Measurements from ENCODE around the gene NFIB. TPM values are rescaled to one million over a fixed set of nuclear protein-coding genes. Genes with fewer than 3 reads are reported as not detected.

Gene NFIB
- total RNA-seq, 2 donors from 2014 or later: 131 to 165 TPM

DNA sequence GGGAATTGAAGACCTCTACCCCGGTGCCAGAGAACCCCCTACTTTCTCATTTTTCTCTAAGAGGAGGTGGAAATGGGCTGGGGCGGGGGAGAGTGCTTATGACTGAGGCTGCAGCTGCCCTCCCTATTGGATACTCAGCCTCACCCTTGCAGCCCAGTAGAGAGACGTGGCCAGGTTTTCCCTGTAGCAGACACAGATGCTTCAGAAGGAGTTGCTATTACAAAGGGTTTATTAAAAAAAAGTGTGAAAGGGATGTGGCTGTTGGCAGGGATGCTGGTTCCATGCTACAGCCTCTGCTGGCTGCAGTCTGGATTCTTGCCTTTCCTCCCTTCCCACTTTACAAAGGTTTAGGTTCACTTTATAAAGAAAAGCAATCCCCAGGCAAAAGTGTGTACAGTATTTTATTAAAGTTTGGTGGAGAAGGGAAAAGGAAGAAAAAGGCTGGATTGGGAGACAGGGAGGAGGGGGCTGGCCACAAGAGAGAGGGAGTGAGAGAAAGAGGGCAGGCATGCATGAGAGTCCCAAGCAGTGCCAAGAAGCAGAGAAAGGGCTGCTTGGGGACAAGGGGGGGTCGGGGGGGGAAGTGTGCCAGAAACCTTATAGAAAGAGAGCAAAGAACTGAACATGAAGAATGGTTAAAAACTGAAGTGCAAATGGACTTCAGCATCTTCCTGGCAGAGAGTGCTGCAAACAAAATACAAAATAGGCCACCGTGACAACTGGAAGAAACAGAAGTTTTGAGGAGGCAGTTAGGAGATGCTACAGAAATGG is 29.5 kb upstream of the NFIB start:
- Histone ChIP-seq H3K27me3 (replicated peaks; ENCODE audit: insufficient read depth) (no peaks in the 10 kb centered on the region), H3K27ac (peak overlapping the region; percentile 58 to 70), H3K36me3 (no peaks in the 10 kb centered on the region), H3K9me3 (no peaks in the 10 kb centered on the region), H3K4me3 (peak overlapping the region in 1 of 2 donors; percentile 22), H3K4me1 (replicated peaks) (no peaks in the 10 kb centered on the region)
- intact Hi-C loops (cut with DNase I): no loop called here
- DNase-seq (ENCODE audit: low spot score): no peak
- 47% methylated on average over 5 of the region's 5 CpGs for WGBS
- TF ChIP-seq, protein P1, sequence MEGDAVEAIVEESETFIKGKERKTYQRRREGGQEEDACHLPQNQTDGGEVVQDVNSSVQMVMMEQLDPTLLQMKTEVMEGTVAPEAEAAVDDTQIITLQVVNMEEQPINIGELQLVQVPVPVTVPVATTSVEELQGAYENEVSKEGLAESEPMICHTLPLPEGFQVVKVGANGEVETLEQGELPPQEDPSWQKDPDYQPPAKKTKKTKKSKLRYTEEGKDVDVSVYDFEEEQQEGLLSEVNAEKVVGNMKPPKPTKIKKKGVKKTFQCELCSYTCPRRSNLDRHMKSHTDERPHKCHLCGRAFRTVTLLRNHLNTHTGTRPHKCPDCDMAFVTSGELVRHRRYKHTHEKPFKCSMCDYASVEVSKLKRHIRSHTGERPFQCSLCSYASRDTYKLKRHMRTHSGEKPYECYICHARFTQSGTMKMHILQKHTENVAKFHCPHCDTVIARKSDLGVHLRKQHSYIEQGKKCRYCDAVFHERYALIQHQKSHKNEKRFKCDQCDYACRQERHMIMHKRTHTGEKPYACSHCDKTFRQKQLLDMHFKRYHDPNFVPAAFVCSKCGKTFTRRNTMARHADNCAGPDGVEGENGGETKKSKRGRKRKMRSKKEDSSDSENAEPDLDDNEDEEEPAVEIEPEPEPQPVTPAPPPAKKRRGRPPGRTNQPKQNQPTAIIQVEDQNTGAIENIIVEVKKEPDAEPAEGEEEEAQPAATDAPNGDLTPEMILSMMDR (IDR thresholded peaks at IDR 0.05): no peak
- TF ChIP-seq POLR2AphosphoS5 (IDR thresholded peaks at IDR 0.05) (no peak), POLR2A (IDR thresholded peaks at IDR 0.05) (no peak)

DNA sequence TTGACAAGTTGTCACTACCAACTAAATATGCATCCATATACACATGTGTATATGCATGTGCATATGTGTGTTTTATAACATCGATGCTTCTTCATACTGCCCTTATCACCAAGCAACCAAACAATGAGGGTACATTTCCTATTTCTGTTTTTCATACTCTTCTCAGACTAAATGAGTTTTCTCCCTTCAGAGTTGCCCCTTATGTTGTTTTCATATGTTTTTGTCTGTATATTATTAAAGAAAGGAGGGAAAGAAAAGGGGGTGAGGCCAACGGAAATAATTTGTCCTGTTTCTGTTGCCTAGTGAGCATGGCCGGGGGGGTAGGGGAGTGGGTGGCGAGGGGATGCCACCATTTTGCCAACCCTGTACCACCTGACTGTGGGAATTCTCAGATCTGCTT is 28.8 kb upstream of the NFIB start:
- Histone ChIP-seq H3K9me3 (no peaks in the 10 kb centered on the region), H3K4me1 (replicated peaks) (no peaks in the 10 kb centered on the region), H3K27ac (no peak overlapping the region), H3K36me3 (no peaks in the 10 kb centered on the region), H3K27me3 (replicated peaks; ENCODE audit: insufficient read depth) (no peaks in the 10 kb centered on the region), H3K4me3 (no peak overlapping the region)
- no peak for DNase-seq (ENCODE audit: low spot score)
- intact Hi-C loops (cut with DNase I): no loop called here
- 81% methylated on average over 4 of the region's 4 CpGs for WGBS
- TF ChIP-seq POLR2AphosphoS5 (IDR thresholded peaks at IDR 0.05) (no peak), POLR2A (IDR thresholded peaks at IDR 0.05) (no peak)
- TF ChIP-seq, protein P1 (IDR thresholded peaks at IDR 0.05): no peak

DNA sequence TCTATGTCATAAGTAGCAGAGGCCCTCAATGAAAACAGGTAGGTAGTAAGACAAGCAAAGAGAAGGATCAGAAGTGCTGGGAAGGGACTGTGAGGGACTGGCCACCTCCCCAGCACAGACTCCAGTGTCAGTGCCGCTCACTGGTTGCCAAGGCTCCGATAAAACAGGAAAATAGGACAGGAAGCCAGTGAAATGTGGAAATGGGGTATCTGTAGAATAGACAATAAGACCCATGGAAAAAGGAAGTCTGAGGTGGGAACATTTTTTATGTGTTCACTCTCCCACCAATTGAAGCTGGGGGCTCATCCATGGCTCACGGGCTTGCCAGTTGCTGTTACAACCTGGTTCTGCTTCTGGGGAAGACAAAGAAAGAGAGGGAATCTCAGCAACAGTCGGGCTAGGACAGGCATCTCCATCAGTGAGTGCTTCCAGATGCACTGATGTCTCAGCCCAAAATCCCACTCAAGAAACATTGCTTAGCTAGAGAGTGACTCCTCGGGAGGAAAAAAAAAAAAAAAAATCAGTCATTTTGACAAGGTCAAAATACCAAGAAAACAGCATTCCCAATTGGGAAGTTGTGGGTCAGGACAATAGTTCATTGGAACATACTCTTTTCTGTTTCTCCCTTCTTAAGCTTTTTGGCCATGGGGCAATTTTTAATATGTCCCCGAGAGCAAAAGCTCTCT is 27.6 kb upstream of the NFIB start:
- TF ChIP-seq, protein P1 (IDR thresholded peaks at IDR 0.05): no peak
- TF ChIP-seq POLR2A (IDR thresholded peaks at IDR 0.05) (no peak), POLR2AphosphoS5 (IDR thresholded peaks at IDR 0.05) (no peak)
- H3K27ac ChIP-seq: no peak overlapping the region
- intact Hi-C loops (cut with DNase I): no loop called here

DNA sequence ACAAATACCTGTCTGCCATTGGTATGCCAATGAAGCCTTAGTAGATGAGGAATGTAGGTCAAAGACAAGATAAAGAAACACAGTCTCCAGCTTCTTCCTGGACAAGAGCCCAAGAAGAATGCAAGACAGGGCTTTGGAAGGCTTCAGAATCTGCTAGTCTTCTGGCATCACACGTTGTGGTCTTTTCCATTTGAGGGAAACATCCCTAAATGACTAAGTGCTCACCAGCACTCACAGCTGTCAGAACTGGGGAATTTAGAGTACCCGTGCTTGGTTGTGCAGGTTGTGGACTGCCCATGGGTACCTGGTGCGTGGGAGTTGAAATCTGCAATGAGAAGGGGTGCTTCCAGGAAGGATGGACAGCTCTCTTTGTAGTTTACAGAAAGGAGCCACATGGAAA is 27.1 kb upstream of the NFIB start:
- H3K4me3 ChIP-seq: no peak overlapping the region
- H3K27me3 ChIP-seq (replicated peaks; ENCODE audit: insufficient read depth): no peaks in the 10 kb centered on the region
- TF ChIP-seq, protein P1 (IDR thresholded peaks at IDR 0.05): no peak
- TF ChIP-seq POLR2A (IDR thresholded peaks at IDR 0.05) (no peak), POLR2AphosphoS5 (IDR thresholded peaks at IDR 0.05) (no peak)
- intact Hi-C loops (cut with DNase I): no loop called here
- no peaks in the 10 kb centered on the region for H3K9me3 ChIP-seq
- no peaks in the 10 kb centered on the region for H3K36me3 ChIP-seq
- no peak for DNase-seq (ENCODE audit: low spot score)
- H3K4me1 ChIP-seq (replicated peaks): no peaks in the 10 kb centered on the region
- no peak overlapping the region for H3K27ac ChIP-seq
- WGBS: 71% methylated on average over 3 of the region's 3 CpGs

More for the DNA sequence above, 27.6 kb upstream of the NFIB start:
- Histone ChIP-seq H3K36me3 (no peaks in the 10 kb centered on the region), H3K4me3 (no peak overlapping the region), H3K4me1 (replicated peaks) (no peaks in the 10 kb centered on the region), H3K9me3 (no peaks in the 10 kb centered on the region), H3K27me3 (replicated peaks; ENCODE audit: insufficient read depth) (no peaks in the 10 kb centered on the region)
- 75% methylated on average over 6 of the region's 6 CpGs for WGBS
- DNase-seq (ENCODE audit: low spot score): no peak
